Stimulated activated CD4-positive, alpha-beta T cell treated with anti-CD3 and anti-CD28 coated beads, TNF-alpha, amount 100 ng/mL, for 48 hours (primary cell): ENCODE measurements around the gene ATP6V1D.
"Not testable (repeated sequence)": the region's sequence is repeated elsewhere in the genome, so short reads cannot be mapped to it uniquely, and the experiment has no call there.

ENCODE experiments used
- DNase-seq, 3 donors: peaks; one replicate each; pipeline ENCODE4 v3.0.0-alpha.2; 2020; ENCODE audit warnings: low read depth in 3 of 3

Gene ATP6V1D

DNA sequence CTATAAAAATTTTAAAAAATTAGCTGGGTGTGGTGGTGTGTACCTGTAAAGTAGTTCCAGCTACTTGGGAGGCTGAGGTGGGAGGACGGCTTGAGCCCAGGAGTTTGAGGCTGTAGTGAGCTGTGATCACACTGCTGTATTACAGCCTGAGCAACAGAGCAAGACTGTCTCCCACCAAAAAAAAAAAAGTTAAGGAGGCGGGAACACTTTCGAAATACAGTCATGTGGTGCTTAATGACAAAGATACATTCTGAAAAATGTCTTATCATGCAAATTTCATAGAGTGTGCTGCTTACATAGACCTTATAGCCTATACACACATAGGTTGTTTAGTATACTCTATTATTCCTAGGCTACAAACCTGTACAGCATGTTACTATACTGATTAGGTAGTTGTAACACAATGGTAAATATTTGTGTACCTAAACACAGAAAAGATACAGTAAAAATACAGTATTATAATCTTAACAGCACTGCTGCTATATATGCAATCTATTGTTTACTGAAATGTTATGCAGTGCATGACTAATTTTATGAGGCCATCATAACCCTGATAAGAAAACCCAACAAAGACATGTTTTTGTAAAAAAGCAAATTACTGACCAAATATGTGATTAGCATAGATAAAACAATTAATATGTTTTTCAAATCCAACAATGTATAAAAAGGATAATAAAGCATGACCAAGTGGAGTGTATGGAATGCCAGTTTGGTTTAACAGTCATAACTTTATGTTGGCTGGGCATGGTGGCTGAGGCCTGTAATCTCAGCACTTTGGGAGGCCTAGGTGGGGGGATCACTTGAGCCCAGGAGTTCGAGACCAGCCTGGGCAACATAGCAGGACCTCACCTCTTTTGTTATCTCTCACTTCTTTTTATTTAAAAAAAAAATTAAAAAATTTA, 11.9 kb upstream of the ATP6V1D start:
- no peak for DNase-seq

DNA sequence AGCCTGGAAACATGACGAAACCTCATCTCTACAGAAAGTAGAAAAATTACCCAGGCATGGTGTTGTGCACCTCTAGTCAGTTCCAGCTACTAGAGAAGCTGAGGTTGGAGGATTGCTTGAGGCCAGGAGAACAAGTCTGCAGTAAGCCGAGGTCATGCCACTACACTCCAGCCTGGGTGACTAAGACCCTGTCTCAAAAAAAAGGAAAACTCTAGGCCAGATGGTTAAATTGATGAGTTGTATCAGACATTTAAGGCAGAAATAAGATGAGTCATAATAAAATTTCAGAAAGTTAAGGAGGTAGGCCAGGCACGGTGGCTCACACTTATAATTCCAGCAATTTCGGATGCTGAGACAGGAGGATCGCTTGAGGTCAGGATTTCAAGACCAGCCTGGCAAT, 11.2 kb upstream of the ATP6V1D start:
- no peak for DNase-seq

DNA sequence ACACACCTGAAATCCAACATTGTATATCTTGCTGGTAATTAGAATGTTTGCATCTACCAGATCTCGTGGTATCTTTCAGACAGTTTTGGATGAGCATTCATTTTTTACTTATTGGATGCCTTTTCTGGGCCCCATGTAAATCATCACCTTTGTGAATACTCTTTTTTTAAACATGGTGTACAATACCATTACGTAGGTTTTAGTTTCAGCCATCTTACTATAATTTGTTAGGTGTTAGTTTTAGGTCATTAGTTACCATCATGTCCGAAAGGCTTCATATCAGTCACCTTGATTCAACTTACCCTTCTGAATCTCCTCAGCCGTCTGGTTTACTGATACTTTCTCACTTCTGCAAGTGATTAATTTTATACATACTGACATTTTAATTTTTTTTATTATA, 5.9 kb upstream of the ATP6V1D start:
- no peak for DNase-seq

DNA sequence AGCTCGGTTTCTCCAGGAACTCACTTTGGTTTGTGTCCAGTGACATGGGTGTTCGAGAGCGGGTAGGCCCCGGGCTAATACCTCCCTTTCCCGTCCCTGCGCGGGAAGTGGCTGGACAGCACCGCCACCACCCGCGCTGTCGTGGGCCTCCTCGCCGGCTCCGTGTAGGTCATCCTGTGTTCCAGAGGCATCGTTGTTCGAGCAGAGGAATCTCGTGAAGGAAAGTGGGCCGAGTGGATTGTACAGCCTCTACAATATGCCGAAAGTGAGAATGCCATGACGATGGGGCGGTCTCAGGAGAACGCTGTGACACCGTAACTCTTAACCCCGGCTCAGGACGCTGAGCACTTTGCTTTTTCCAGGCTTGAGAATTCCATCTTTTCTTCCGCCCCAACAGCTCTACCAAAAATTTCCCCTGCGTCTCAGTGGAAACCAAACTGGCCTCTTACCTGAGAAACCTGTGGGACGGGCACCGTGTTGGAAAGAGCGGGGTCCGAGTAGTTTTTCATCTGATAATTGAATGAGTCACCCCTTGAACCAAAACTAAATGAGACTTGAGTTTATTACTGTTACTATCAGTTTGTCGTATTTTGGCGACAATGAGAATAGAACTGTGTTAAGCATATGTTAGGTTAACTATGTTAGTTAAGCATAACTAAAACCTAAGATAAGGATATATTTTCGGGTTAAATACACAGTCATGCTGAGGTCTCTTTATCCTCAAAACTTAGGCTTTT, 1.0 kb upstream of the ATP6V1D start:
- peak in 1 of 3 donors; percentile 6 for DNase-seq

DNA sequence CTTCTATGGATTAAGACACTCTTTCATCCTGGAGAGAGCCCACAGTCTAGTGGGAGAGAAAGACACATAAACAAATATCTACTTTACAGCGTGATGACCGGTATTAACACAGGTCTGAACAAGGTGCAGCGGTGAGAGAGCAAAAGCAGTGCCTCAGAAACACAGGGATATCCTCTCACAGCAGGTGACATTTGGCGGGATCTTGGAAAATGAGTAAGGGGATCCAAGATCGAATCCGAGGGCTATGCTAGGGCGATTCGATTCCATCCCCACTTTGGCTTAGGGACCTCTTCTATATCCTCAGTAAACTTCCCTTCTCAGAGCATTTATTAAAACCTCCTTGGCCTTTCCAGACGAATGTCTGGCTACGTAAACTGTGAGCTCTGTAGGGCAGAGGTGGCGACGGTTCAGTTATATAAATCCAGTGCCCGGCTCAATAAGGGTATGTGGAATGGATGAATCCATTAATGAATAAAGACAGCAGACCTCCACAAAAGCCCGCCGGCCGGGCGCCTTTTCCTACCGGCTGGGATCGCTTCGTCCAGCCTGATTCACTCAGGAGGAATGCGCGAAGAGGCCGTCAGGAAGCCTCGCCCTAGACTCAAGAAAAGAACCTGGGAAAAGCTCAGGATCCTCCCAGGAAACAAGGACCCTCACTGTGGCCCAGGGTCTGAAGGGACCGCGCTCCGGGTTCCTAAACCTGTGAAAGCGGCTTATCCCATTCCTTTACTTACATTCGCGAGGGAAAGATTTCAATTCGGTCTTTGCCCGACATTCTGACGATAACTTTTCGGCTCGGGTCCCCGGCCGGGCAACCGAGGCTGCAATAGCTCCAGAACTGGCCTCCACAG, 455 bp downstream of the ATP6V1D start:
- no peak for DNase-seq

DNA sequence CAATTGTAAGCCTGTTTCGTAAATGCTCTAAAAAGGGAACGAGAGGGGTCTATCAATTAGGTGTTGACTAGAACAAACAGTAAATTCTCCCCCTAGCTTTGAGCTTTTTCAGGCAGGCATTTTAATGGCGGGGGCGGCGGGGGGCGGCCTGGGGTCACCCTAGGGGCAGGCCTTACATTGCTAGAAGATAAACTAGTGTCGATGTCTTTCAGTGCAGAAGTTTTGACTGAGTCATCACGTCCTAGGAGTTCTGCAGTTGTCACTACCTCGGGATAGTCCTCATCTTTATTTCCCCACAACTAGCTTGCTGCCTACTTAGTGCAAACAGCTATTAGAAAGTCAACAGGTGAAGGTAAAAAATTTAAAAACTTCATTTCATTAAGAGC, 1.6 kb downstream of the ATP6V1D start:
- DNase-seq = no peak

DNA sequence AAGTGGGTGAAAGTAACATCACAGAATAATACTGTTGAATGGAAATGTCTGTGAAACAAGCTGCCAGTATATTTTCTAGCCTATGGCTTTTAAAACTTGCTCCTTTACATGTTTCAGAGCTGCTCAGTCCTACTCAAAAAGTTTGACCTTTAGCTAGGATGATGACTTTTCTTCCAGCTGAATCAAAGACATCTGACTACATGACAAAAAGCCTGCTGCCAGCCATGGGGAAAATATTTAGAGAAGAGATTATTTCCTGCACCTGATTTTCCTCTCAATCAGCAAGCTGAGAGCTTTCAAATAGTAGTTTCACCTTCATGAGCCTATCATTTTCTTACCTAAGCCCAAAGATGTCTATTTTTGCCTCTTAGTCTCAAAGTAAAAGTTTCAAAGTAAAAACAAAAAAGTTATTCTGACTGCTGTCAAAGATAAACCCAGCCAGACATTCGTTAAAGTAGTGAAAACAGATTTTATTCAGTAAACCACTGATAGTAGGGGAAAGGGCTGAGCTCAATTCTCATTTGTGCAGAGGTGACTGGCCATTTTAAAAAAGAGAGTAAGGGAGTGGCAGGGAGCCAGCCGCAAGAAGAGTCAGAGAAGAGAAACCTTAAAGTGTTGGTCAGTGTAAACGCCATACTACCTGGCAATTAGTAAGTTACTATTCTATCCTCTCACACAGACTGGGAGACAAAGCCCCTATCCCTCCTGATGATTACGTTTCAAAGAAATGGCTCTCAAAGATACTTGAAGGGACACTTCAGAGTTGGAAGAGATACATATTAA, 2.2 kb downstream of the ATP6V1D start:
- no peak for DNase-seq

DNA sequence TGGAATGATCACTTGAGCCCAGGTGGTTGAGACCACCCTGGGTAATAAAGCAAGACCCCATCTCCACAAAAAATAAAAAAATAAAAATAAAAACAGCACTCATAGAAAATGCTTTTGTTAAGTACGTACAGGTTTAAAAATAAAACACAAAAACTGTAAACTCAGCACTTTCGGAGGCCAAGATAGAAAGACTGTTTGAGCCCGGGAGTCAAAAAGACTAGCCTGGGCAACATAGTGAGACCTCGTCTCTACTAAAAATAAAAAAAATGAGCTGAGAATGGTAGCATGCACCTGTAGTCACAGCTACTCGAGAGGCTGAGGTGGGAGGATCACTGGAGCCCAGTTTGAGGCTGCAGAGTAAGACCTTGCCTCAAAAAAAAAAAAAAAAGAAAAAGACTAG, 7.5 kb downstream of the ATP6V1D start:
- no peak for DNase-seq

DNA sequence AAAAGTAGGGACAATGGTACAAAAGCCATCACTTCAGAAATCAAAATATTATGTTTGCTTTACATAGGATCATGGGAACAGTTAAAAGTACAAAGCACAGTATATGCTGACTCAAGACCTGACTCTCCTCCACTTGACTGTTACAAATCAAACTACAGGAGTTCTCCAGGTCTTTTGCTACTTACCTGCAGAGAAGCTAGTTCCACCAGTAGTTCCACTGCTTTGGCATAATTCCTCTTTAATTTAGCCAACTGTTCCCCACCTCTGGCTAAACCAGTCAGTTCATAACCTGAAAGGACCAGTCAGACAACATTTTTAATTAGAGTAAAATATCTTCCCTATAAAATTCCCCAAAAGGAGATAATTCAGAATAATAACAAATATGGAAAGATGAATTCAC, 14.0 kb downstream of the ATP6V1D start:
- no peak for DNase-seq

DNA sequence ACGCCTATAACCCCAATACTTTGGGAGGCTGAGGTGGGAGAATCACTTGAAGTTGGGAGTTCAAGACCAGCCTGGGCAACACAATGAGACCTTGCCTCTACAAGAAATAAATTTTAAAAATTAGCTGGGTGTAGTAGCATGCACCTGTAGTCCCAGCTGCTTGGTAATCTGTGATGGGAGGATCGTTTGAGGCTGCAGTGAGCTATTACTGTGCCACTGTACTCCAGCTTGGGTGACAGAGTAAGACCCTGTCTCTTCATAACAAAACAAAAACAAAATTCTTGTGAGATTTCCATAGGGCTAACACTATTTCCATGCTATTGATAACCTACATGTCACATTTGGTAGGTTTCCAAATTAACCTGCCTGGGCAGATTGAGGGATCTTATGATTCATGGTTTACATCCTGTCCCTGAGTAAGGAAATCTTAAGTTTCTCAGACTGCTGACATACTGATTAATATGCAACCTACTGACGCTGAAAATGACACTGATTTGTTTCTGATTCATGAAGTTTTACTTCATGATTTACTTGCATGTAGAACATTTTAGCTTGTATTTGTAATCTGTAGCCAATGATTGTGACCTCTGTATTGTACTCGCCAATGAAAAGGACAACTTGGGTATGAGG, 15.9 kb downstream of the ATP6V1D start:
- DNase-seq = no peak

DNA sequence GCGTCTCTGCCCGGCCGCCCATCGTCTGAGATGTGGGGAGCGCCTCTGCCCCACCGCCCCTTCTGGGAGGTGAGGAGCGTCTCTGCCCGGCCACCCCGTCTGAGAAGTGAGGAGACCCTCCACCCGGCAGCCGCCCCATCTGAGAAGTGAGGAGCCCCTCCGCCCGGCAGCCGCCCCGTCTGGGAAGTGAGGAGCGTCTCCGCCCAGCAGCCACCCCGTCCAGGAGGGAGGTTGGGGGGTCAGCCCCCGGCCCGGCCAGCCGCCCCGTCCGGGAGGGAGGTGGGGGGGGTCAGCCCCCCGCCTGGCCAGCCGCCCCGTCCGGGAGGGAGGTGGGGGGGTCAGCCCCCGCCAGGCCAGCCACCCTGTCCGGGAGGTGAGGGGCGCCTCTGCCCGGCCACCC, 18.4 kb downstream of the ATP6V1D start:
- not testable (repeated sequence) for DNase-seq

DNA sequence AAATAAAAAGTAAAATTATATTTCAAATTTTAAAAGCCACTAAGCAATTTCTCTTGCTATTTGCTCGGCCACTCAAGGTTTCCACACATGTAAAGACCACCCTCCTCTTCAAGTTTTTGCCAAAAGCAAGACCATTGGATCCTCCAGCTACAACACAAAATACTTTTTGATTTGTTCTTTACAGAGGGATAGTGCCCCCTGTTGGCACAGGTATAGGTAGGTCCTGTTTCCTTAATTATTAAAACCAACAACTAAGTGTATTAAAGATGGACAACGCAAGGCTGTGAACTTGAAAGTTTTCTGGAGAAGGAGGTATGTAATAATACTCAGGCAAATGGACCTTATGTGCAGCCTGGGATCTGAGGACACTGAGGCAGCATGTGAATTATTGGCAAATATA, 23.8 kb downstream of the ATP6V1D start:
- peak in 1 of 3 donors; percentile 16 for DNase-seq

DNA sequence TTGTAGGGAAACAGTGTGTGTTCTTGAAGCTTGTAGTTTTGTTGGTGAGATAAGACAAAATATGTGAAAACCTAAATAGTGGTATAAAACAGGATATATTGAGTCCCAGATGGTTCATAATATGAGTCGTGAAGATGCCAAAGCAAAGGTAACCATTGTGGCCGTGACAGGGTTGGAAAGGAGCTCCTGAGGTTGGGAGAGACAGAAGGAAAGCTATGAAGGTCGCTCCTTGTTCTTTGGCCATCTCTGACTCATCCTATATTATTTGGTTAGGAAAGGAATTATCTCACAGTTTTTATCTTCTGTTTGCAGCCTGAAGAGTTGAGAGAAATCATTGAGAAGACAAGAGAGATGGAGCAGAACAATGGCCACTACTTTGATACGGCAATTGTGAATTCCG, 27.1 kb downstream of the ATP6V1D start:
- no peak for DNase-seq

DNA sequence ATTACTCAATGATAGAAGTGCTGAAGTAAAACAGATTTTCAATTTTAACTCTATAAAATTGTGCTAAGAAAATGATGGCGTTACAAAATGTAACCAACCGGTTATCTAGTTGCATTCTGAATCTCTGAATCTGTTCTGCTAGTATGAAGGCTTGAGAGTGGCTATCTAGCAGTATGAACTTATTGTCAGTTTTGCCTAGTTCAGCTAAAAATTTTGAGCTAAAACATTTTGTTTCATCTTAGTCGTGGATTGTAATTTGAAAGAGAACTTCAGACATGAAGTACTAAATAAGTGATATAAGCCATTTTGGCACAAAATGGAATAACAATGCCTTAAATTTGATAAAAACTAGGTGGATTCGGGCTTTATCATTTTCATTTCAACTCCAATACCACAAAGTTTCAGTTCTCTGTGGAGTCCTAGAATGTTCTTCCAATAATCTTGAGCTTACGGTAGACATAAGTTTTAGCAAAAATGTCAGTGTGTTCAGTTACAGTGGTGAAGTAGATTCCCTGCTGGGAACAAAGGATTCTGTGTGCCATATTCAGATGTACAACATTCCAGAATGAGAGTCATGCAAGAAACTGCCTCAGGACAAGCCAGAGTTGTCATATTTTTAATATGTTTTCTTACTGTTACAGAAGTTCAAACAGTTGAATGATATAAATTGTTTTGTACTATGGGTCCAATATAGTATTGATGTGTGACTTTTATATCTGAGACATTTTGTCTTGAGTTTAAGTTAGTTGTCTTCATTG, 28.1 kb downstream of the ATP6V1D start:
- DNase-seq = no peak

DNA sequence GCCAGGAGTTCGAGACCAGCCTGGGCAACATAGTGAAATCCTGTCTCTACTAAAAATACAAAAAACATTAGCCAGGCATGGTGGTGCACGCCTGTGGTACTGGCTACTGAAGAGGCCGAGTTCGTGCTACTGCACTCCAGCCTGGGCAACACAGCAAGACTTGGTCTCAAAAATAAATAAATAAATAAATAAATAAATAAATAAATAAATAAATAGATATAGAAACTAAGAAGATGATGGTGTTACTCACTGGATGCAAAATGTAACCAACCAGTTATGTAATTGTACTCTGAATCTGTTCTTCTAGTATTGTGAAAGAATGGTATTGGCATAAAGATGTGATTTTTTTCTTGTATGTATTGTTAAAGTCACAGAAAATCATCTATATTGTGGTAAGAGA, 29.9 kb downstream of the ATP6V1D start:
- not testable (repeated sequence) for DNase-seq

DNA sequence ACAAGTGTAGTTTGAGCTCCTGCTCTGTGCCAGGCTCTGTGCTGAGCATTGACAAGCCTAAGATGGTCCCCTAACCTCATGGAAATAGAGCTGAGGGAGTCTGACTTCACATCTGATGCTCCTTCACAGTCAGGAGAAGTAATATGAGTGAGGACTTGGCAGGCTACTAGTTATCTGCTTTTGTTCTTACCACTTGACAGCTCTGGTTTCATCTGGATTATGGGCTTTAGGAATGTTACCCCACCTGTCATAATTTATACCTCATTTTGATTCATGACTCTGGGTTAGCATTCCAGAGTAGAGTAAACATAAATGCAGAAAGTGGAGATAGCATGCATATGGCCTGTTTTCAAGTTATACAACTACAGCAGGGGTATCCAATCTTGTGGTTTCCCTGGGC, 40.5 kb downstream of the ATP6V1D start:
- no peak for DNase-seq

DNA sequence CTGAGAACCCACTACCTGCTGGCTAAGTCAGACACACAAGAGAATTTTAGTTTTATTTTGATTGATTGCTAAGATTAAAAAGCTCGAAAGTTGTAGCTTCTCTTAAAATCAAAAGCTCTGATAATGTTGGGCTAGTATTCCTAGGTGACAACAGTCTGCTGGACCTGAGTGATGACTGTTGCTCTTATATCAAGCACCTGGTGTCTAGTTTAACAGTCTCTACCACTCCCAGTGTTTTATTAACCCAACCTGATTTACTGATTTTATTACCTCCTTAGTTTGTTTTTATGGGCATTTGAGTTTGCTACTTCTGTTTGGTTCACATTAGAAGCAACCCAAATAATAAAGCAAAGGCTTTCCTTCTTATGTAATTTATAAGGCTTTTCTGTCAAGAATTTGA, 41.8 kb downstream of the ATP6V1D start:
- no peak for DNase-seq

DNA sequence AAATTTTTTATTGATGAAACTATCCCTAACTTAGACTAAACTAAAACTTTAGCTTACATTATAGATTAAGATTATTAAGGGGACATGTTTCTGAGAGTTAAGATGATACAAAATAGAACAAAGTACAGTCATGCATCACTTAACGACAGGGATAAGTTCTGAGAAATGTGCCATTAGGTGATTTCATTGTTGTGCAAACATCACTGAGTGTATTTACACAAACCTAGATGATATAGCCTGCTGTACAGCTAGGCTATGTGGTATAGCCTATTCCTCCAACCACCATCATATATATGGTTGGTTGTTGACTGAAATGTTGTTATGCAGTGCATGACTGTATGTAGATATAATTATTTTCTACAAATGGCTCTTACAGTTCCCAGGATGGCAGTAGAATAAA, 46.5 kb downstream of the ATP6V1D start:
- DNase-seq = no peak

DNA sequence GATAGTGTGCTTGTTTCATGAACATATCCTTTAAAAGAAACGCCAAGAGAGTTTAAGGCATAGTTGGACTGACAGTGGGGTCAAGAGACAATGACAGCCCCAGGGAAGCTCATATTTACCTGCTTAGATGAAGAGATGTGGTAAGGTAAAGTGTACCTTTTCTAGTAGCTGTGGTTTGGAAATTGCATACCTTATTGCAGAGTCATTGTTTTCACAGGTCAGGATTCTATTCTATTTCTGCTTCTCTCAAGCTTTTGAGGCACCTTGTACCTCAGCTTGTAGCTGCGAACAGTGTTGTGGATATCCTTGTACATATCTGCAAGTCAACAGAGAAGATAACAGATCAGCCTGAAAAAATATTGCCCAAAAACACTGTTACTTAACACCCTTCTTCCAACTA, 47.7 kb downstream of the ATP6V1D start:
- DNase-seq = no peak
